Measurements from ENCODE around the gene OR6M1. TPM values are rescaled to one million over a fixed set of nuclear protein-coding genes. Genes with fewer than 3 reads are reported as not detected.

OR6M1 gene
- total RNA-seq, 2 experiments from 2014 or later, result not detected

DNA sequence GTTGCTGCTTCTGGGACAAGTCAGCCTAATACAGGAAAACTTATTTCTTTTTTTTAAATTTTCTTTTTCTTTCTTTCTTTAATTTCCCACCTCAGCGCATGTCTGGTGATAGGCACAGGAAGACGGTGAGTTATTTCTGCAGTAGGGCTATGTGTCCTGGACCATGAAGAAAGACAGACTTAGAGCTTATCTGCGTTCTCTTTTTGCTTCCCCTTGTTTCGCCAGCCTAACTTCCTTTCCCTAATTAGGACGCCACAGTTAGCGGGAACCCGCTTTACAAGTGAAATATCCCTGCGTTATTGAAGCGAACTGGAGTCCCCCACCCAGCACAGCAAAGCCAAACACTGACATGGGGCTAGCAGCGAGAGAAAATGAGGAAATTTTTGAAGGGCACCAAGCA lies 8.6 kb downstream of the OR6M1 start:
- H3K4me2 ChIP-seq (ENCODE audit: low read length), result no peak overlapping the region

DNA sequence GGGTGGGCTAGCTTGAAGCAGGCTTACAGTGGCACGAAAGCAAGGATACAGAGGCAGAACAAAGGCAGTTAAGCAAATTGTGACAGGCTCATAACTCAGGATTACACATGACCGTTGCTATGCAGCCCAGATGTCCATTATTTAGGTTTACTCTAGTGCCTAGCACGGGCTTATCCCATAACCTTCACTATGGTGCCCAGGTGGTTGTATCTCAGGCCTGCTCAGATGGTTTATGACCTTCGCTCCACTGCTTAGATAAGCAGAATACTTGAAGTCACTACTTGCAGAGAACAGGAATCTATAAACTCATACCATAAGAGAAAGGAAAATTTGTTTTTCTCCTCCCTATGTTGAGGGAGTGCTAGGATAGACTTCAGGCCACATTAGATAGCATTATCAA lies 9.0 kb downstream of the OR6M1 start:
- no peaks in the 10 kb centered on the region for H3K4me1 ChIP-seq (ENCODE audit: insufficient read depth, low read length, poor library complexity, severe bottlenecking)
- intact Hi-C loops (cut with micrococcal nuclease; ENCODE audit: unreplicated experiment), result no loop called here
- no TSS peak for BruUV-seq (replicated peaks)
- no peak overlapping the region for H2AFZ ChIP-seq (ENCODE audit: low read length)
- H4K20me1 ChIP-seq (ENCODE audit: insufficient read depth, low read length), result no peaks in the 10 kb centered on the region
- DNase-seq (ENCODE audit: low spot score), result no peak
- no peaks in the 10 kb centered on the region for H3K9me3 ChIP-seq (ENCODE audit: low read length)
- H3K4me2 ChIP-seq (ENCODE audit: low read length), result no peak overlapping the region
- no peaks in the 10 kb centered on the region for H3K9me2 ChIP-seq (ENCODE audit: insufficient read depth, low read length)
- no peak overlapping the region for H3K27ac ChIP-seq (ENCODE audit: low read depth, low read length, poor library complexity, severe bottlenecking)
- H3K4me3 ChIP-seq (ENCODE audit: low read depth, low read length, poor library complexity, severe bottlenecking), result no peak overlapping the region
- POLR2A ChIA-PET, result no interaction called here
- H3K36me3 ChIP-seq (ENCODE audit: insufficient read depth, low read length), result no peaks in the 10 kb centered on the region
- TF ChIP-seq, protein P1, sequence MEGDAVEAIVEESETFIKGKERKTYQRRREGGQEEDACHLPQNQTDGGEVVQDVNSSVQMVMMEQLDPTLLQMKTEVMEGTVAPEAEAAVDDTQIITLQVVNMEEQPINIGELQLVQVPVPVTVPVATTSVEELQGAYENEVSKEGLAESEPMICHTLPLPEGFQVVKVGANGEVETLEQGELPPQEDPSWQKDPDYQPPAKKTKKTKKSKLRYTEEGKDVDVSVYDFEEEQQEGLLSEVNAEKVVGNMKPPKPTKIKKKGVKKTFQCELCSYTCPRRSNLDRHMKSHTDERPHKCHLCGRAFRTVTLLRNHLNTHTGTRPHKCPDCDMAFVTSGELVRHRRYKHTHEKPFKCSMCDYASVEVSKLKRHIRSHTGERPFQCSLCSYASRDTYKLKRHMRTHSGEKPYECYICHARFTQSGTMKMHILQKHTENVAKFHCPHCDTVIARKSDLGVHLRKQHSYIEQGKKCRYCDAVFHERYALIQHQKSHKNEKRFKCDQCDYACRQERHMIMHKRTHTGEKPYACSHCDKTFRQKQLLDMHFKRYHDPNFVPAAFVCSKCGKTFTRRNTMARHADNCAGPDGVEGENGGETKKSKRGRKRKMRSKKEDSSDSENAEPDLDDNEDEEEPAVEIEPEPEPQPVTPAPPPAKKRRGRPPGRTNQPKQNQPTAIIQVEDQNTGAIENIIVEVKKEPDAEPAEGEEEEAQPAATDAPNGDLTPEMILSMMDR (conservative IDR thresholded peaks at IDR 0.05; ENCODE audit: low read length), result no peak
- no peak for TF ChIP-seq EZH2phosphoT487 (IDR thresholded peaks at IDR 0.05; ENCODE audit: borderline replicate concordance, low read depth, low read length)
- CTCF ChIA-PET (ENCODE audit: unreplicated experiment), result no interaction called here
- no peaks in the 10 kb centered on the region for H3K79me2 ChIP-seq (ENCODE audit: insufficient read depth, low read depth, low read length)

More for the DNA sequence above, 8.6 kb downstream of the OR6M1 start:
- Histone ChIP-seq H3K9me2 (ENCODE audit: insufficient read depth, low read length) (no peaks in the 10 kb centered on the region), H3K4me1 (ENCODE audit: insufficient read depth, low read length, poor library complexity, severe bottlenecking) (no peaks in the 10 kb centered on the region), H3K79me2 (ENCODE audit: insufficient read depth, low read depth, low read length) (no peaks in the 10 kb centered on the region), H4K20me1 (ENCODE audit: insufficient read depth, low read length) (no peaks in the 10 kb centered on the region), H3K27ac (ENCODE audit: low read depth, low read length, poor library complexity, severe bottlenecking) (no peak overlapping the region), H2AFZ (ENCODE audit: low read length) (no peak overlapping the region), H3K9me3 (ENCODE audit: low read length) (no peaks in the 10 kb centered on the region), H3K4me3 (ENCODE audit: low read depth, low read length, poor library complexity, severe bottlenecking) (no peak overlapping the region), H3K36me3 (ENCODE audit: insufficient read depth, low read length) (no peaks in the 10 kb centered on the region)
- ChIA-PET POLR2A (no interaction called here), CTCF (ENCODE audit: unreplicated experiment) (no interaction called here)
- no peak for TF ChIP-seq EZH2phosphoT487 (IDR thresholded peaks at IDR 0.05; ENCODE audit: borderline replicate concordance, low read depth, low read length)
- TF ChIP-seq, protein P1 (conservative IDR thresholded peaks at IDR 0.05; ENCODE audit: low read length), result no peak
- DNase-seq (ENCODE audit: low spot score), result no peak
- intact Hi-C loops (cut with micrococcal nuclease; ENCODE audit: unreplicated experiment), result no loop called here
- BruUV-seq (replicated peaks), result no TSS peak

DNA sequence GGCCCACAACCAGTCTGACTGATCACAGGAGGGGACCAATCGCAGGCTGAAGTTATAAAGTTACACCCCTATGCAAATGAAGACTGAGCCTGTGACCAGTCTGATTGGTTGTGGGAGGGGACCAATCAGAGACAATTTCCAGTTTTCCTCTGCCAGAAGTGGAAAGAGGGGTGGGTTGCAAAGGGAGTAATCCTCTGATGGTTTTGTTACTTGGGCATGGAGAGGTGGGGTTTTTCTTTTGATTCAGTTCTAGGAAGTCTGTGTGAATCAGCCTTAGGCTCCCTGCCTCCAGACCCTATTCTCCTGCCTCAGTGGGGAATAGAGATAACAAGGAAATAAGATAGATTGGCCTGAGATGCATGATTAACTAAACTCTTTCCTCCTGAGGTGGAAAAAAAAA lies 9.9 kb downstream of the OR6M1 start:
- H3K4me2 ChIP-seq (ENCODE audit: low read length), result no peak overlapping the region
- BruUV-seq (replicated peaks), result no TSS peak
- POLR2A ChIA-PET, result no interaction called here

More for the DNA sequence above, 9.9 kb downstream of the OR6M1 start:
- no peak overlapping the region for H2AFZ ChIP-seq (ENCODE audit: low read length)
- TF ChIP-seq EZH2phosphoT487 (IDR thresholded peaks at IDR 0.05; ENCODE audit: borderline replicate concordance, low read depth, low read length), result no peak
- TF ChIP-seq, protein P1 (conservative IDR thresholded peaks at IDR 0.05; ENCODE audit: low read length), result no peak
- H3K9me2 ChIP-seq (ENCODE audit: insufficient read depth, low read length), result no peaks in the 10 kb centered on the region
- no peaks in the 10 kb centered on the region for H3K79me2 ChIP-seq (ENCODE audit: insufficient read depth, low read depth, low read length)
- no peak for DNase-seq (ENCODE audit: low spot score)
- intact Hi-C loops (cut with micrococcal nuclease; ENCODE audit: unreplicated experiment), result no loop called here
- no peaks in the 10 kb centered on the region for H4K20me1 ChIP-seq (ENCODE audit: insufficient read depth, low read length)
- H3K36me3 ChIP-seq (ENCODE audit: insufficient read depth, low read length), result no peaks in the 10 kb centered on the region
- no peaks in the 10 kb centered on the region for H3K4me1 ChIP-seq (ENCODE audit: insufficient read depth, low read length, poor library complexity, severe bottlenecking)
- no peak overlapping the region for H3K27ac ChIP-seq (ENCODE audit: low read depth, low read length, poor library complexity, severe bottlenecking)
- CTCF ChIA-PET (ENCODE audit: unreplicated experiment), result no interaction called here
- H3K4me3 ChIP-seq (ENCODE audit: low read depth, low read length, poor library complexity, severe bottlenecking), result no peak overlapping the region
- H3K9me3 ChIP-seq (ENCODE audit: low read length), result peaks cover 8% of the 10 kb centered on the region; the same call in 1 of the 2 replicates

All from OCI-LY7 (cell line).